Neural cell (in vitro differentiated cells): Measurements from ENCODE around the gene EXOSC3. TPM values are rescaled to one million over a fixed set of nuclear protein-coding genes. Genes with fewer than 3 reads are reported as not detected.
A peak's percentile ranks its signal among the peaks of the same experiment; 100 is the strongest.

Source experiments
- H2AFZ ChIP-seq: fragments of 200-600, 300-800 bp; sonication (generic), shearing (Covaris generic); 2 replicates; pipeline ENCODE4 v1.6.0; 2014; ENCODE audit warnings: low read depth, mild to moderate bottlenecking, antibody characterized with exemption, low read length, moderate library complexity
- H3F3A ChIP-seq: fragments of 200-600 bp; shearing (Covaris generic); 2 replicates; pipeline ENCODE4 v1.6.1; 2016; ENCODE audit warnings: mild to moderate bottlenecking, moderate library complexity, mixed read lengths, antibody characterized with exemption, low read length; ENCODE audit not compliant: insufficient read depth, poor library complexity, severe bottlenecking
- H3K27ac ChIP-seq: fragments of 200-600, 300-800 bp; sonication (generic), shearing (Covaris generic); 2 replicates; pipeline ENCODE4 v1.5.1; 2014; ENCODE audit warnings: mild to moderate bottlenecking, low read length, moderate library complexity
- H3K27me3 ChIP-seq: fragments of 300-800, 200-600 bp; sonication (generic), shearing (Covaris generic); 2 replicates; pipeline ENCODE4 v1.6.0; 2014; ENCODE audit warnings: mild to moderate bottlenecking, low read depth, low read length, moderate library complexity; ENCODE audit not compliant: insufficient read depth
- H3K36me3 ChIP-seq: fragments of 300-800, 200-600 bp; sonication (generic), shearing (Covaris generic); 2 replicates; pipeline ENCODE4 v1.5.1; 2014; ENCODE audit warnings: mild to moderate bottlenecking, antibody characterized with exemption, low read length, moderate library complexity; ENCODE audit not compliant: insufficient read depth
- H3K4me2 ChIP-seq: fragments of 300-800, 200-600 bp; sonication (generic), shearing (Covaris generic); 2 replicates; pipeline ENCODE4 v1.6.0; 2014; ENCODE audit warnings: mild to moderate bottlenecking, low read length
- H3K4me3 ChIP-seq: fragments of 300-800, 200-600 bp; sonication (generic), shearing (Covaris generic); 2 replicates; pipeline ENCODE4 v1.5.1; 2014; ENCODE audit warnings: mild to moderate bottlenecking, low read length, moderate library complexity
- H3K79me2 ChIP-seq: fragments of 200-600 bp; shearing (Covaris generic); replicated peaks from 2 replicates; pipeline ENCODE4 v1.6.0; 2014; ENCODE audit warnings: mild to moderate bottlenecking, low read length, moderate library complexity; ENCODE audit not compliant: insufficient read depth
- H3K9ac ChIP-seq: fragments of 300-800, 200-600 bp; sonication (generic), shearing (Covaris generic); 2 replicates; pipeline ENCODE4 v1.6.1; 2016; ENCODE audit warnings: mild to moderate bottlenecking, low read length, mixed read lengths
- H3K9me2 ChIP-seq: fragments of 200-600 bp; shearing (Covaris generic); 2 replicates; pipeline ENCODE4 v1.6.1; 2016; ENCODE audit warnings: mild to moderate bottlenecking, low read length, mixed read lengths; ENCODE audit not compliant: insufficient read depth
- H3K9me3 ChIP-seq: fragments of 200-600, 300-800 bp; sonication (generic), shearing (Covaris generic); 2 replicates; pipeline ENCODE4 v1.6.1; 2016; ENCODE audit warnings: mild to moderate bottlenecking, mixed run types, low read length, moderate library complexity, mixed read lengths
- H4K20me1 ChIP-seq: fragments of 200-600 bp; shearing (Covaris generic); 2 replicates; pipeline ENCODE4 v1.6.1; 2016; ENCODE audit warnings: mild to moderate bottlenecking, mixed run types; ENCODE audit not compliant: insufficient read depth
- EP300 ChIP-seq: fragments of 450-650 bp; conservative IDR thresholded peaks from 2 replicates; pipeline ENCODE4 v1.6.1; 2014; ENCODE audit warnings: antibody characterized with exemption, mild to moderate bottlenecking, moderate library complexity; ENCODE audit not compliant: poor library complexity, severe bottlenecking
- EZH2 ChIP-seq: fragments of 200-600, 300-800 bp; shearing (Covaris generic), sonication (generic); IDR thresholded peaks from 2 replicates; pipeline ENCODE4 v1.6.1; 2014; ENCODE audit warnings: antibody characterized with exemption, low read length, borderline replicate concordance, mild to moderate bottlenecking; ENCODE audit not compliant: insufficient read depth, poor library complexity, severe bottlenecking
- MXI1 ChIP-seq: fragments of 450-650 bp; conservative IDR thresholded peaks from 2 replicates; pipeline ENCODE4 v1.6.1; 2014; ENCODE audit warnings: antibody characterized with exemption, mild to moderate bottlenecking; ENCODE audit not compliant: poor library complexity, severe bottlenecking
- POLR2AphosphoS5 ChIP-seq: IDR thresholded peaks from 2 replicates; pipeline ENCODE4 v1.6.1; 2012
- RAD21 ChIP-seq: fragments of 450-650 bp; conservative IDR thresholded peaks from 2 replicates; pipeline ENCODE4 v1.6.1; 2014; ENCODE audit warnings: antibody characterized with exemption, mild to moderate bottlenecking, moderate library complexity
- SMC3 ChIP-seq: fragments of 450-650 bp; conservative IDR thresholded peaks from 2 replicates; pipeline ENCODE4 v1.6.1; 2014; ENCODE audit warnings: antibody characterized with exemption, mild to moderate bottlenecking, moderate library complexity; ENCODE audit not compliant: poor library complexity
- TAF1 ChIP-seq: IDR thresholded peaks from 2 replicates; pipeline ENCODE4 v1.6.1; 2012; ENCODE audit warnings: low read depth
- polyA plus RNA-seq: library from polyadenylated mRNA; depleted of rRNA; stranded (reverse); fragments of >200 nt; gene quantifications from 2 replicates; pipeline ENCODE4 v1.2.3, GENCODE V29; 2014
- TF ChIP-seq, protein P1 (sequence below): IDR thresholded peaks from 2 replicates; pipeline ENCODE4 v1.6.1; 2012; ENCODE audit warnings: borderline replicate concordance
- TF ChIP-seq, protein P2 (sequence below): fragments of 450-650 bp; IDR thresholded peaks from 2 replicates; pipeline ENCODE4 v1.5.1; 2014; ENCODE audit warnings: antibody characterized with exemption, mild to moderate bottlenecking, moderate library complexity; ENCODE audit not compliant: poor library complexity, severe bottlenecking

EXOSC3 gene
- polyA plus RNA-seq, 1 donor from 2014 or later = 46.4 TPM

- H3K36me3 ChIP-seq = no peaks in the 10 kb centered on the region
- H3K9ac ChIP-seq = no peak overlapping the region
- H3F3A ChIP-seq = no peaks in the 10 kb centered on the region
- no peak overlapping the region for H3K27ac ChIP-seq
- H3K4me3 ChIP-seq = no peak overlapping the region
- TF ChIP-seq, protein P1, sequence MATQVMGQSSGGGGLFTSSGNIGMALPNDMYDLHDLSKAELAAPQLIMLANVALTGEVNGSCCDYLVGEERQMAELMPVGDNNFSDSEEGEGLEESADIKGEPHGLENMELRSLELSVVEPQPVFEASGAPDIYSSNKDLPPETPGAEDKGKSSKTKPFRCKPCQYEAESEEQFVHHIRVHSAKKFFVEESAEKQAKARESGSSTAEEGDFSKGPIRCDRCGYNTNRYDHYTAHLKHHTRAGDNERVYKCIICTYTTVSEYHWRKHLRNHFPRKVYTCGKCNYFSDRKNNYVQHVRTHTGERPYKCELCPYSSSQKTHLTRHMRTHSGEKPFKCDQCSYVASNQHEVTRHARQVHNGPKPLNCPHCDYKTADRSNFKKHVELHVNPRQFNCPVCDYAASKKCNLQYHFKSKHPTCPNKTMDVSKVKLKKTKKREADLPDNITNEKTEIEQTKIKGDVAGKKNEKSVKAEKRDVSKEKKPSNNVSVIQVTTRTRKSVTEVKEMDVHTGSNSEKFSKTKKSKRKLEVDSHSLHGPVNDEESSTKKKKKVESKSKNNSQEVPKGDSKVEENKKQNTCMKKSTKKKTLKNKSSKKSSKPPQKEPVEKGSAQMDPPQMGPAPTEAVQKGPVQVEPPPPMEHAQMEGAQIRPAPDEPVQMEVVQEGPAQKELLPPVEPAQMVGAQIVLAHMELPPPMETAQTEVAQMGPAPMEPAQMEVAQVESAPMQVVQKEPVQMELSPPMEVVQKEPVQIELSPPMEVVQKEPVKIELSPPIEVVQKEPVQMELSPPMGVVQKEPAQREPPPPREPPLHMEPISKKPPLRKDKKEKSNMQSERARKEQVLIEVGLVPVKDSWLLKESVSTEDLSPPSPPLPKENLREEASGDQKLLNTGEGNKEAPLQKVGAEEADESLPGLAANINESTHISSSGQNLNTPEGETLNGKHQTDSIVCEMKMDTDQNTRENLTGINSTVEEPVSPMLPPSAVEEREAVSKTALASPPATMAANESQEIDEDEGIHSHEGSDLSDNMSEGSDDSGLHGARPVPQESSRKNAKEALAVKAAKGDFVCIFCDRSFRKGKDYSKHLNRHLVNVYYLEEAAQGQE = no peak
- TF ChIP-seq RAD21 (no peak), EZH2 (no peak), SMC3 (no peak), EP300 (no peak), POLR2AphosphoS5 (no peak), MXI1 (no peak), TAF1 (no peak)
- TF ChIP-seq, protein P2, sequence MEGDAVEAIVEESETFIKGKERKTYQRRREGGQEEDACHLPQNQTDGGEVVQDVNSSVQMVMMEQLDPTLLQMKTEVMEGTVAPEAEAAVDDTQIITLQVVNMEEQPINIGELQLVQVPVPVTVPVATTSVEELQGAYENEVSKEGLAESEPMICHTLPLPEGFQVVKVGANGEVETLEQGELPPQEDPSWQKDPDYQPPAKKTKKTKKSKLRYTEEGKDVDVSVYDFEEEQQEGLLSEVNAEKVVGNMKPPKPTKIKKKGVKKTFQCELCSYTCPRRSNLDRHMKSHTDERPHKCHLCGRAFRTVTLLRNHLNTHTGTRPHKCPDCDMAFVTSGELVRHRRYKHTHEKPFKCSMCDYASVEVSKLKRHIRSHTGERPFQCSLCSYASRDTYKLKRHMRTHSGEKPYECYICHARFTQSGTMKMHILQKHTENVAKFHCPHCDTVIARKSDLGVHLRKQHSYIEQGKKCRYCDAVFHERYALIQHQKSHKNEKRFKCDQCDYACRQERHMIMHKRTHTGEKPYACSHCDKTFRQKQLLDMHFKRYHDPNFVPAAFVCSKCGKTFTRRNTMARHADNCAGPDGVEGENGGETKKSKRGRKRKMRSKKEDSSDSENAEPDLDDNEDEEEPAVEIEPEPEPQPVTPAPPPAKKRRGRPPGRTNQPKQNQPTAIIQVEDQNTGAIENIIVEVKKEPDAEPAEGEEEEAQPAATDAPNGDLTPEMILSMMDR = no peak
- no peaks in the 10 kb centered on the region for H4K20me1 ChIP-seq
- H3K9me2 ChIP-seq = no peaks in the 10 kb centered on the region
- H3K27me3 ChIP-seq = no peaks in the 10 kb centered on the region
- H3K9me3 ChIP-seq = no peaks in the 10 kb centered on the region
- H2AFZ ChIP-seq = no peak overlapping the region
- peaks cover 21% of the 10 kb centered on the region for H3K79me2 ChIP-seq
- H3K4me2 ChIP-seq = no peak overlapping the region
Observed at GRCh38 chr9:37787059-37787458, 2.2 kb upstream of the EXOSC3 start.

- no peaks in the 10 kb centered on the region for H3K36me3 ChIP-seq
- H3K4me3 ChIP-seq = peak overlapping the region; percentile 81
- H3K9ac ChIP-seq = peak overlapping the region; percentile 83
- no peaks in the 10 kb centered on the region for H3F3A ChIP-seq
- no peaks in the 10 kb centered on the region for H3K27me3 ChIP-seq
- no peaks in the 10 kb centered on the region for H3K9me3 ChIP-seq
- no peak overlapping the region for H2AFZ ChIP-seq
- no peaks in the 10 kb centered on the region for H4K20me1 ChIP-seq
- TF ChIP-seq, protein P2 = no peak
- no peak for TF ChIP-seq RAD21
- TF ChIP-seq, protein P1 = no peak
- TF ChIP-seq EZH2 = no peak
- TF ChIP-seq TAF1 = no peak
- TF ChIP-seq MXI1 = no peak
- TF ChIP-seq POLR2AphosphoS5 = no peak
- TF ChIP-seq SMC3 = no peak
- no peak for TF ChIP-seq EP300
- H3K27ac ChIP-seq = peak overlapping the region; percentile 78
- peaks cover 21% of the 10 kb centered on the region for H3K79me2 ChIP-seq
- H3K9me2 ChIP-seq = no peaks in the 10 kb centered on the region
- H3K4me2 ChIP-seq = peak overlapping the region; percentile 96
Observed at GRCh38 chr9:37784291-37784615, 611 bp downstream of the EXOSC3 start.
